Measurements from ENCODE around the gene GRIN1.
A peak's percentile ranks its signal among the peaks of the same experiment; 100 is the strongest.

Gene GRIN1

GRCh38 chr9:137148242-137148641 lies 9.3 kb downstream of the GRIN1 start:
- DNase-seq (ENCODE audit: low read depth) = no peak

- DNase-seq (ENCODE audit: low read depth) = no peak
These were observed 9.7 kb downstream of the GRIN1 start for GRCh38 chr9:137148661-137149060.

- DNase-seq (ENCODE audit: low read depth) = no peak
These were observed 10.4 kb downstream of the GRIN1 start for GRCh38 chr9:137149363-137149762.

- peak; percentile 39 for DNase-seq (ENCODE audit: low read depth)
These were observed 11.1 kb downstream of the GRIN1 start for GRCh38 chr9:137149942-137150616.

GRCh38 chr9:137150617-137151457 lies 11.9 kb downstream of the GRIN1 start:
- peak; percentile 64 for DNase-seq (ENCODE audit: low read depth)

- DNase-seq (ENCODE audit: low read depth) = no peak
These were observed 14.0 kb downstream of the GRIN1 start for GRCh38 chr9:137152844-137153405.

GRCh38 chr9:137156567-137157375 lies 17.8 kb downstream of the GRIN1 start:
- DNase-seq (ENCODE audit: low read depth) = peak; percentile 53

- no peak for DNase-seq (ENCODE audit: low read depth)
These were observed 18.9 kb downstream of the GRIN1 start for GRCh38 chr9:137157618-137158415.

GRCh38 chr9:137158625-137159024 lies 19.7 kb downstream of the GRIN1 start:
- no peak for DNase-seq (ENCODE audit: low read depth)

GRCh38 chr9:137159105-137160053 lies 20.4 kb downstream of the GRIN1 start:
- no peak for DNase-seq (ENCODE audit: low read depth)

GRCh38 chr9:137160054-137160425 lies 21.1 kb downstream of the GRIN1 start:
- no peak for DNase-seq (ENCODE audit: low read depth)

GRCh38 chr9:137160716-137161557 lies 22.0 kb downstream of the GRIN1 start:
- no peak for DNase-seq (ENCODE audit: low read depth)

GRCh38 chr9:137161558-137162486 lies 22.9 kb downstream of the GRIN1 start:
- no peak for DNase-seq (ENCODE audit: low read depth)

GRCh38 chr9:137162505-137163364 lies 23.8 kb downstream of the GRIN1 start:
- DNase-seq (ENCODE audit: low read depth) = peak; percentile 41

- peak; percentile 41 for DNase-seq (ENCODE audit: low read depth)
These were observed 24.4 kb downstream of the GRIN1 start for GRCh38 chr9:137163365-137163715.

- DNase-seq (ENCODE audit: low read depth) = no peak
These were observed 24.9 kb downstream of the GRIN1 start for GRCh38 chr9:137163805-137164204.
